Measurements from ENCODE around the gene ZNF608. TPM values are rescaled to one million over a fixed set of nuclear protein-coding genes. Genes with fewer than 3 reads are reported as not detected.

ZNF608 gene
- 1.0 and 1.2 TPM in 2 replicates for total RNA-seq (2014; rRNA removed; shearing (Covaris generic))
- polyA plus RNA-seq (2014; cell fraction: nucleus; rRNA removed), result 0.21 TPM in 1 of 2 replicates, not detected in the other

GRCh38 chr5:124745928-124746915, at the start of gene ZNF608:
TSS of gene ZNF608 (minus strand) at chr5:124746639. CDS start at chr5:124744989, 1,650 bp downstream.
- DNase-seq (ENCODE audit: extremely low read depth, low read depth), result no peak

- no peak for DNase-seq (ENCODE audit: extremely low read depth, low read depth)
Observed at GRCh38 chr5:124795829-124796228, 49.4 kb upstream of the ZNF608 start.

GRCh38 chr5:124790895-124791732, 44.7 kb upstream of the ZNF608 start:
- no peak for DNase-seq (ENCODE audit: extremely low read depth, low read depth)

GRCh38 chr5:124790301-124790894, 44.0 kb upstream of the ZNF608 start:
- no peak for DNase-seq (ENCODE audit: extremely low read depth, low read depth)

GRCh38 chr5:124789104-124789605, 42.7 kb upstream of the ZNF608 start:
- peak; percentile 30 for DNase-seq (ENCODE audit: extremely low read depth, low read depth)

GRCh38 chr5:124783794-124784193, 37.4 kb upstream of the ZNF608 start:
- DNase-seq (ENCODE audit: extremely low read depth, low read depth), result no peak

- DNase-seq (ENCODE audit: extremely low read depth, low read depth), result no peak
Observed at GRCh38 chr5:124783285-124783684, 36.8 kb upstream of the ZNF608 start.

- DNase-seq (ENCODE audit: extremely low read depth, low read depth), result no peak
Observed at GRCh38 chr5:124782262-124782661, 35.8 kb upstream of the ZNF608 start.

- no peak for DNase-seq (ENCODE audit: extremely low read depth, low read depth)
Observed at GRCh38 chr5:124780011-124780410, 33.6 kb upstream of the ZNF608 start.

- DNase-seq (ENCODE audit: extremely low read depth, low read depth), result no peak
Observed at GRCh38 chr5:124773315-124774311, 27.2 kb upstream of the ZNF608 start.

GRCh38 chr5:124772457-124773200, 26.2 kb upstream of the ZNF608 start:
- no peak for DNase-seq (ENCODE audit: extremely low read depth, low read depth)

- DNase-seq (ENCODE audit: extremely low read depth, low read depth), result no peak
Observed at GRCh38 chr5:124771761-124772160, 25.3 kb upstream of the ZNF608 start.

GRCh38 chr5:124764992-124765611, 18.7 kb upstream of the ZNF608 start:
- DNase-seq (ENCODE audit: extremely low read depth, low read depth), result no peak

GRCh38 chr5:124764585-124764984, 18.1 kb upstream of the ZNF608 start:
- no peak for DNase-seq (ENCODE audit: extremely low read depth, low read depth)

- DNase-seq (ENCODE audit: extremely low read depth, low read depth), result no peak
Observed at GRCh38 chr5:124761010-124761409, 14.6 kb upstream of the ZNF608 start.

GRCh38 chr5:124760608-124761007, 14.2 kb upstream of the ZNF608 start:
- no peak for DNase-seq (ENCODE audit: extremely low read depth, low read depth)

GRCh38 chr5:124755565-124755964, 9.1 kb upstream of the ZNF608 start:
- DNase-seq (ENCODE audit: extremely low read depth, low read depth), result no peak

- DNase-seq (ENCODE audit: extremely low read depth, low read depth), result no peak
Observed at GRCh38 chr5:124755041-124755440, 8.6 kb upstream of the ZNF608 start.
